Stimulated activated CD8-positive, alpha-beta memory T cell treated with anti-CD3 and anti-CD28 coated beads, Interleukin-12 subunit alpha, Interleukin-12 subunit beta, amount 100 ng/mL, for 24 hours (primary cell): ENCODE measurements around the gene PHETA1.
"Not testable (repeated sequence)": the region's sequence is repeated elsewhere in the genome, so short reads cannot be mapped to it uniquely, and the experiment has no call there.

Source experiments
- DNase-seq: peaks from one replicate; pipeline ENCODE4 v3.0.0-alpha.2; 2020; ENCODE audit errors: extremely low read depth

The PHETA1 gene

DNA sequence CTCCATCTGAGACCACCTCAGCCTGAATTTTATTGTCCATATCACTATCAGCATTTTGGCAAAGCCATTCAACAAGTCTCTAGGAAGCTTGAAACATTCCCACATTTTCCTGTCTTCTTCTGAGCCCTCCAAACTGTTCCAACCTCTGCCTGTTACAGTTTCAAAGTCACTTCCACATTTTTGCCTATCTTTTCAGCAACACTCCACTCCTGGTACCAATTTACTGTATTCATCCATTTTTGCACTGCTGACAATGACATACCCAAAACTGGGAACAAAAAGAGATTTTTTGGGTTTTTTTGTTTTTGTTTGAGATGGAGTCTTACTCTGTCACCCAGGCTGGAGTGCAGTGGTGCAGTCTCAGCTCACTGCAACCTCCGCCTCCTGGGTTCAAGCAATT lies 4.3 kb upstream of the PHETA1 start:
- not testable (repeated sequence) for DNase-seq

DNA sequence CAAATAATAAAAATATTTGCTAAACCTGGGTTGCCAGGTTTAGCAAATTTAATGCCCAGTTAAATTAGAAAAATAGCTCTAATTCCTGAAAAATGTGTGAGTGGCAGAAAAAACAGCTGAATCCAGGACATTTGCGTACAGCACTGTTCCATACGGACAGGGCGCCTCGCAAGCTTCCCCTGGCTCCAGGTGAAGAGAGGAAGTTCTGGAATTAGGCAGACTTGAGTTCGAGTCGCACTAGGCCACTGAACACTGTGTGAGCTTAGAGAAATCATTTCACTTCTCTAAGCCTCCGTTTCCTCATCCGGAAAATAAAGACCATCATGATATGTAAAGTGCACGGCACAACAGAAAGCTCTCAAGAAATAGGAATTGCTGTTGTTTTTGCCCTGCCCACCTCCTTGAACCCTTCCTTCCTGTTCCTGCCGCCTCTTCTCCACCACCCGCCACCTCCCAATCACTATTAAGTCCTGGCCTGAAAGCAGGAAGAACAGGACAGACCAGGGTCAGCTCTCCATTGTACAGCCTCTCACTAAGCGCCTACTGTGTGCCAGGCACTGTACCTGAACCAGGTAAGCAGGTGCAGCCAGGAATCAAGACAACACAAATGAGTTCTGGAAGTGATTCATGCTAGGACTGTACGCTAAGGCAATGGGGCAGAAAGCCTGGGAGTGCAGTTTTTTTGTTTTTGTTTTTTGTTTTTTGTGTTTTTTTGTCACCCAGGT lies 763 bp upstream of the PHETA1 start:
- DNase-seq = no peak

DNA sequence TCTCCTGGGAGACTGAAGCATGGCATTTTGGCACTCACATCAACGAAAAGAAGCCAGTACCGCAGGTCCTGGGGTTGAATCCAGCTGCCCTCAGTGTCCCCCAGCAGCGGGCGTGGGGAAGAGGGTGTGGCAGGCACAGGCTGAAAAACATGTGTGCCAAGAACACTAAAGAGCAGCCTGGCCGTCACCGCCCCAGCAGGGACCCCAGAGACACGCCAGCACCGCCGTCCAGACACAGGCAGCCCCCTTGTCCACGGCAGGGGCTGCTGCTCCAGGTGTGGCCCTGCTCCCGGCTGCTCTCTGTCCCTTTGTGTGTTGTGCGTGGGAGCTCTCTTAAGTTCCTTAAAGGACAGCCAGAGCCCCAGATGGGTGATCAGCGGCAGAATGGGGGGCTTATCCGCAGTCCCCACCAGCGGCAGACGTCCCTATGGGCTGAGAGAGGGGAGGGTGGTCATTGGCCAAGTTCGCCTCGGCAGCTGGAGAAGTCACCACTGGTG lies 556 bp downstream of the PHETA1 start:
- DNase-seq = no peak

DNA sequence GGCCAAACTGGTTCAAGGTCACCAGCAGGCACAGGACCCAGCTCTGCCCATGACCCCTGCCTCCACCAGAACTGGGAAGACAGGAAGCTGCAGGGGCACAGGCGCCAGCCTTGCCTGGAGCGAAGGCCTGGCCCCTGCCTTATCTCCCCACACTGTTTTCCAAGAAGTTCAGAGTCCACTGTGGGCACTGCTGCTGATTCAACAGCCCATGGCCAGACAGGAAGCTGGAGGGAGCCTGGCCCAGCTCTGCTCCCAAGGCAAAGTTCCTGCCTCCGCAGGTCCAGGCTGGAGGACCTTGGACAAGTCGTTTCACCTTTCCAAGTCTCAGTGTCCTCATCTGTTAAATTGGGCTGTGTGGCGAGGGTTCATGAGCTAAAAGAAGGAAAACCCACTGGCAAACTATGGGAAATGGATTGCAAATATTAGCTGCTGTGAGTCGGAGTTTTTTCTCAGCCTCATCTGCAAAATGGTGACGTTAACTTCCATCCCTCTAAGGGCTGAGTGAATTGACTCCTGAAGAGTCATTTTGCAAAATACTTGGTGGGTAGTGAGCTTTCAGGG lies 1.2 kb downstream of the PHETA1 start:
- DNase-seq = no peak

DNA sequence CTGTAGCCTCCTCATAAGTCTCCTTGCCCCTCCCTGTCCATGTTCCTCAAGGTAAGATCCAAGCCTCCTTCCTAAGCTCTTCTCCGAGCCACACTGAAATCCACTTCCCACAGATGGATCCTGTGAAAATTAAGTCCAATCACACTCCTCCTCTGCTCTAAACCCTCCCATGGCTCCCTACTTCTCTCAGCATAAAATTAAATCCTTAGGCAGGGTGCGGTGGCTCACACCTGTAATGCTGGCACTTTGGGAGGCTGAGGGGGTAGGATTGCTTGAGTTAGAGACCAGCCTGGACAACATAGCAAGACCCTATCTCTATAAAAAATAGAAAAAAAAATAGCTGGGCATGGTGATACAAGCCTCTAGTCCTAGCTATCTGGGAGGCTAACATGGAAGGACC lies 2.3 kb downstream of the PHETA1 start:
- no peak for DNase-seq

DNA sequence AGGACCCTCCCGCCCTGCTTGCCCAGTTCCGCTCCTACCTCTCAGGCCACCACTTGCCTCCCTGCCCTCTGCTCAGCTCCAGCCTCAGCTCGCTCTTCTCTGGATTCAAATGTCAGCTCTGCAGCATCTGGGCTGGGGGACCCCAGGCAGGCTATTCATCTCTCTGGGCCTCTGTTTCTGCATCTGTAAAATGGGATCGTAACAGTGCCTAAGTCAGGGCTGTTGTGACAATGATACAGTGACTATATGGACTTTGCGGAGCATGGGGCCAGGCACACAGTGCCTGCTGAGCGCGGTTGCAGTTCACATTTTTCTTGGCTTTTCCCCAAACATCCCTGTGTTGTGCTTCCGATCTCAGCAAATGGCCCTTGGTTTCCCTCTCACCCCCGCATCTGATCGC lies 2.8 kb downstream of the PHETA1 start:
- no peak for DNase-seq

DNA sequence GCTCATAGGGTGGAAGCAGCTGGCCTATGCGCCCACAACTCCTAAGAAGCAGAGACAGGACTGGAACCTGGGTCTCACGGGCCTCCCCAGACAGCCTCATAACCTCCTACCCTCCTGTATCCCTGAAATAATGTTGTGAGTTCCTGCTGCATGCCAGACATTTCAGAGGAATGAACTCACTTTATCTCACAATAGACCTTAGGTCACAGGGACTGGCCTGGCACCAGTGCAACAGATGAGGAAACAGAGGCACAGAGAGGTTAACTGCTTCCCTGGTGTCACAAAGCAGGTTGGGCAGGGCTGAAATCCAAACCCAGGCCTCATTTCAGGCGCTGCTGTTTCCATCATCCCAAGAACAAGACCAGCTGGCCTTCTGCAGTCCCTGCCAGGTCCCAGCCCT lies 5.3 kb downstream of the PHETA1 start:
- DNase-seq = no peak

DNA sequence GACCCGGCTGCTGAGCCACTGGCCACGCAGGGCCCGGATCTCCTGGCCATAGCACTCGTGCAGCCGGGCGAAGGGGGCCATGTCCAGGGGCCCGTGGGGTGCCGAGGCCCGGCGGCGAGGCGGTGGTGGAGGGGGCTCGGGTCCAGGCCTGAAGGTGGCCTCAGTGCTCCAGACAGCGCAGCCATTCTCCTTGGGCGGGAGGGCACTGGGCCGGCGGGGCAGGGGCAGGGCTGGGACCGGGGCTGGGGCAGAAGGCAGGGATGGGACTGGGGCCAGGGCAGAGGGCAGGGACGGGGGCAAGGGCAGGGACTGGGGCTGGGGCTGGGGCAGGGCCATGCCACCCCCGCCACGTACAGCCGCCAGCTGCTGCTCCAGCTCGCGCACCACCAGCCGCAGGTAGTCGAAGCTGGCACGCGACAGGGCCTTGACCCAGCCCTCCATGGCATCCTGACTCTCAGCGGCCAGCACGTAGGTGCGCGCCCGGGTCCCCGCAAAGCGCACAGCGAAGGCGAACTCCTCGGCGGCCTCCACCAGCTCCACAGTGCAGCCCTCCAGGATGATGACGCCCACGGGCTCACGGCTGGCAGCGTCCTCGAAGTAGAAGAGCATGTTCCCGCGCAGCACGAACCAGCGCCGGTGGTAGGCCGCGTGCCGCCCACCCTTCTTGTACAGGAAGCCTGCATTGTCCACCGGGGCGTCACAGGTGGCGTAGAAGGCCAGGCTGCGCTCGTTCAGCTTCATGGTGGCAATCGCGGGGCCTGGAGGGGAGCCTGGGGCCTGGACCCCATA lies 6.0 kb downstream of the PHETA1 start:
- DNase-seq = no peak

DNA sequence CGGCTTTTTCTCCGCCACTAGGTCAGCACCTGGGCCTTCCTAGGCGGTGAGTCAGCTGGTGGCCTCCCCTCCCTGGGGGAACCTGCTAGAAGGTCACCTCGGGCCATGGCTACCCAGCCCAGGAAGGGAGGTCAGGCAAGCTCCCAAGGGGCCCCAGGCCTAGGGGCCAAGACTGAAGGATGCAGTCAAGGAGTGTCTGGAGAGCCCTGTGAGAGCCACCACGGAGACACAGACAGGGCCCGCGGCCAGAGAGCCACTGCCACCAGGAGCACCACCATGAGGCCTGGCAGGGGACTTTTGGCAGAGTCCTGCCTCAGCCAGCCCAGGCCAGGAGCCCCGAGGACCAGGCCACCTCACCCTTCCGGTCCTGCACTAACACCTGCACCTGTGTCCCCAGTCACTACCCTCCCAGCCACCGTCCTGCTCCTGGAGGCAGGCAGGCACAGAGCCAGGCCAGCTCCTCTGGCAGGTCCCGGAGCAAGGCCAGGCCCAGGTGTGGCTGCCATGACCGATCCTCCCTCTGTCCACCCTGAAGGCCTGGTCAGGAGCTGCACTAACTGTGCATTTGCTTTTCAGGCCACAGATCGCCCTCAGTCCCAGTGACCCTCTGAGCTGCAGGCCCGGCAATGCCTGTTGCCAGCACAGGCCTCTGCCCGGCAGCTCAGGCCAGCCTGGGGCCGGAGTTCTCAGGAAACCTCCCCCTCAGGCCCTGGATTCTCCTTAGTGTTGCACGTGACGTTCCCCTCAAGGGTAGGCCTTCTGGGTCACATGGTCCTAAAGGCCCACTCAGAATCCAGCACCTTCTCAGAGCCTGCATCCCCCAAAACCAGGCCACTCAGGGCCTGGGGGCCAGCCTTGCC lies 6.9 kb downstream of the PHETA1 start:
- no peak for DNase-seq

DNA sequence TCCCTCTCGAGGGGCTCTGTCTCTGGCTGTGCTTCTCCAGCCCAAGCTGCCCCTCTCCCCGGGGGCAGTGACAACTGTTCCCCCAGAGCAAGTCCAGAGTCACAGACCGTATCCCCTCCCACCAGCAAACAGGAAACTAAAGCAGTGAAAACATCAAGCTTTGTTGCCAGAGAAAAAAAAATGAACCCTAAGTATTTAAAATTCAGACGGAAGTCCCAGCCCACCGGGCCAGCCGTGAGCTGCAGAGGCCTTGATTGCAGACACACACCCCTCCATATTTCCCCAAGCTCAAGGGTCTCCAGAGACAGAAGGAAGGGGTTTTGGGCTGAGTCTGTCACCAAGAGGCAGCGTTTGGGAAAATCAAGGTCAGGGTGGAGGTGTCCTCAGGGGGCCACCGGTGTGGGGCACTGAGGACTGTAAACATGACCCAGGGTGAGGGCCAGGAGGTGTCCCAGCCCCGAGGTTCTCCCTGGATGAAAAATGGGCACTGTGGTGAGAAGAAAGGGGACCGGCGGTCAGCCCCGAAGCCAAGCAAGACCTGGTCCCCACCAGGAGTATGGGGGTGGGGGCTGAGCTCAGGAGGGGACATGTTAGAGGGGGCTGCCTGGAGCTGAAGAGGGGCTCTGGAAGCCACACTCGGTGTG lies 7.7 kb downstream of the PHETA1 start:
- DNase-seq = no peak

DNA sequence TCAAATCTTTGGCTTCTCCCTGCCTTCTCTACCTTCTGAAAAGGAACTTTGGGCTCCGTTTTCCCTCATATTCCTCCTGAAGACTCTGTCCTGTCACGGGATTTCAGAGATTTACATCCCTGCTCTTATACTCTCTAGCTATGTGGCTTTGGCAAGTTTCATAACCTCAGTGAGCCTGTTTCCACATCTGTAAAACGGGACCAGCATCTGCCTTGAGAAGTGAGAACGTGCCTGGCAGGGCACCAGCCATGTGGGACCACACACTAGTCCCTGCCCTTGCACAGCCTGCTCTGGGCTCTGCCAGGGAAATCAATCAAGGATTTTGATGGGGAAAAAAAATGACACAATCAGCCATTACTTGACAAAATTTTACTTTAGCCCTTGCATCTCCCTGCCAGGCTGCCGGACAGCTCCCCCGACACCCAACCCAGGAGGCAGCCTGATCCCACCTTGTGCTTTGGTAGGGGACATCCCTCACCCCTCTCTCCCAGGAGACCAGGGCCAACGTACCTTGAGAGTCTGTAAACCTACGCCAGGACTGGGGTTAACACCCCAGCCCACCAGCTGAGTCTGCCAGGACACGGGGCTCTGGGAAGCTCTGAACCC lies 8.5 kb downstream of the PHETA1 start:
- no peak for DNase-seq

DNA sequence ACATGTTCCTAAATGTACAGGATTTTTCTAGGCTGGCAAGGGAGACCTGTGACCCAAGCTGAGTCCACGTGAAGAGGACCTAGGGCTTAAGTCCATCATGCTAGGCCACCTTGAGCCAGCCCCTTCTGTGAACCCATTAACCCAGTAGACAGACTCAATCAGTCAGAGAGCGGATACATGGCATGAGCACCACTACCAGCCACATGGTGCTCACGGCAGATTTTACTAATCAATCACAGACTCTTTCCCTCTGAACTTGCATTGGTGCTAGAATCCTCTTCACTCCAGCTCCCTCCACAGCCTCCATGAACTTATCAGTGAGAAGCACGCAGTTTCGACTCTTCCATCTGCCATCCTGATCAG lies 9.0 kb downstream of the PHETA1 start:
- no peak for DNase-seq

DNA sequence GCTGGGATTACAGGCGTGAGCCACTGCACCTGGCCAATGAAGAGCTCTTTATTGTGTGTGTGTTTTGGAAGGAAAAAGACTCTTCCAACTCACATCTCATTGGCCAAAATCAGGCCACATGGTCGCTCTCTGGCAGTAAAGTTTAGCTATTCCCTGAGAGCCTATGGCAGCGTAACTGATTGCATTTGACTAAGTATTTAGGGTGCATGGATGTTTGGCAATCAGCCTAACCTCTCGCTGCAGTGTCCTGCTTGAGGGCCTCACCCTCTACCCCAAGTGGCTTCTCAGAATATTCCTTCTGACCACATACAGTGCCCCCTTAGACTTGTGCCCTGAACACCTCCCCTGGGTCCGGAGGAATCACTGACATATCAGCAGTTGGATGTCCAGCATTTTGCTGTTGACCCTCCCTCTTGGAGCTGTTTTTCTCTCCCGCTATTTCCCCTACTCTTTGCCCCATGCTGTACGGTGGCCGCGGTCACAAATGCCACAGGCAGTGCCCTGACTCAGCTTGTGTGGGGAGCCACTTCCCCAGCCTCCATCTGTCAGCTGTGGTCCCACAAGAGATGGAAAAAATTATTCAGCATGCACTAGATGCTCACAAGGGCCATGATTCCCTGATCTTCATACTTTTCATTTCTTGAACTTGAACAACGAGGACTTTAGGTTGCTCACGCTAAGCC lies 9.5 kb downstream of the PHETA1 start:
- DNase-seq = no peak

DNA sequence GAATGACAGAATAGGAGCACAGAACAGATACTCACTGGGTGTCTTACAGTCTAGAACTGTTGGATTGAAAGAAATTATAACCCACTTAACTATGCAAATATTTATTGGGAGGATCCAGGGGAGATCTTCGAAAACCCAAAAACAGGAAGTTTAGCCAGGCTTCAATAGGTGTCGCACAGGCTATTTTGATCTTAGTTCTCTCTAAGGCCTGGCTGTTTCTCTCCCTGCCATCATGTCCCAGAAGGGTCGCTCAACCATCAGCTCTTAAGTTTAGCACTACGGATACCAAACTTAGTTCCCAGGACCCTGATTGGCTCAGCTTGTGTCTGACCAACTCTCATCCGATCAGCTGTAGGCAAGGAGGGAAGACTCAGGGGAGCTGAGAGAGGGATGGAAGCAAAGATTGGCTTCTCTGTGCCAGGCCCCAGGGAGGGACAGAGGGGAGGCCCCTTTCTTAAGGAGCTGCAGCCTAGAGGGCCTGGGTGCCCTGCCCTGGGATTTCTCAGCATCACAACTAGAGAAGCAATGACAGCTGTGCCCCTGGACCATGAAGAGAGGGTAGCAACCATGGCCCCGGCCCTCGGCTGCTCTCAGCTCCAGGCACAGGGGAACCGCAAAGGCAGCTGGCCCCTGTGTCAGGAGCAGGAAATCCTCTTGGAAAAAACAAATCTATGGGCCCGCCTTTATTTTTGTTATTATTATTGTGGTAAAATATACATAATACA lies 13.5 kb downstream of the PHETA1 start:
- DNase-seq = no peak

DNA sequence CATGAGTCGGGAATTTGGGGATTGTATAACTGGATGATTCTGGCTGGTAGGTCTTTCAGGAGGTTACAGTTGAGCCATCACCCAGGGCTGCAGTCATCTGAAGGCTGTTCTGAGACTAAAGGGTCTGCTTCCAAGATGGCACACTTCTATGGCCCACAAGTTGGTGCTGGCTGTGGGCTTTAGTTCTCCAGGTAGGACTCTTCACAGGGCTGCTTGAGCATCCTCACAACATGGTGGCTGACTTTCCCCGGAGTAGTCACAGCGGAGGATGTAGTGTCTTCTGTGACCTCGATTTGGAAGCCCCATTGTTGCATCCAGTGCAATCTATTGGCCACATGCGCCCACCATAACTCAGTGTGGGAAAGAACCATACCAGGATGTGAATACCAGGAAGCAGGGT lies 14.4 kb downstream of the PHETA1 start:
- no peak for DNase-seq

DNA sequence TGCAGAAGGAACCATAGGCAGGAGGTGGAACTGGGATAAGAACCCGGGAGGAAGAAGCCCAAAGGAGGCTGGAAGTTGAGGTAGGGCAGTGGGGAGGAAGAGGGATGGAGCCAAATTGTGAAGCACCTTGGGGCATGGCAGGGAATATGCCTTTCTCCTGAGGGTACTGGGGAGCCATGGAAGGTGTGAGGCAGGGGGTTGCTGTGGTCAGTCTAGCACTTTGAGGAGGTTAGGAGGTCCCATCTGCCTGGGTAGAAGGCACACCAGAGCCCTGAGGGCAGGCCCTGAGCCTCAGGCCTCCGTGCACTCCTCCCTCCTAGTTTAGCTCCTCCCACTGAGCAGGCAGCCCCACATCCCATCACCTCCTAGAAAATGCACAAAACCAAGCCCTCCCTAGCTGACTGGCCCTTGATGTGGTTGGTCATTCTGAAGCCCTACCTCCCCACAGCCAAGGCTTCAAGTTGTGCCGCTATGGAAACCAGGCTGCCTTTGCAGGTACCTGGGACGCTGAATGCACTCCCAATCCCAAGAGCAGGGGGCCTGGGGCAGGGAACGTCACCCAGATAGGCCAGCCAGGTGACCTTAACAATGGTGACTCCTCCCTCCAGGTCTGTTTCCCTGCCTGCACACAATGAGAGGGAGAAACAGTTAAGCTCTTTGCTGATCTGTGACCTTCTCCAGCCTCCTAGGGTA lies 15.1 kb downstream of the PHETA1 start:
- no peak for DNase-seq

DNA sequence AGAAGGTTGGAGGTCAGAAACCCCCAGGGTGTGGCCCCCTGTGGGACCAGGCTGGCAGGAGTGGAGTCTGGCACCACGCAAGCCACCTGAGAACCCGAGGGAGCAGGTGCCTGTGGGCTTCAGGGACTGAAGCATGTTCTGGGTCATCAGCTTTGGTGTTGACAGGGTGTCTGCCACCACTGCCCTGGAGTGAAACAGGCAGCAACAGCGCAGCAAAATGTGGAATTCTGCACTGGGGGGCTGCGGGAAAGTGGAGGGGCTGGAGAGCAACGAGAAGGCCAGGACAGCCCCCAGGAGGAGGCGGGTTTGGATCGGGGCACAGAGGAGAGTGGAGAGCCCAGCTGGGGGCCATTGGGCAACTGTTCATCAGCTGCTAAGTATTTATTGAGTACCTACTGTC lies 15.9 kb downstream of the PHETA1 start:
- DNase-seq = no peak

DNA sequence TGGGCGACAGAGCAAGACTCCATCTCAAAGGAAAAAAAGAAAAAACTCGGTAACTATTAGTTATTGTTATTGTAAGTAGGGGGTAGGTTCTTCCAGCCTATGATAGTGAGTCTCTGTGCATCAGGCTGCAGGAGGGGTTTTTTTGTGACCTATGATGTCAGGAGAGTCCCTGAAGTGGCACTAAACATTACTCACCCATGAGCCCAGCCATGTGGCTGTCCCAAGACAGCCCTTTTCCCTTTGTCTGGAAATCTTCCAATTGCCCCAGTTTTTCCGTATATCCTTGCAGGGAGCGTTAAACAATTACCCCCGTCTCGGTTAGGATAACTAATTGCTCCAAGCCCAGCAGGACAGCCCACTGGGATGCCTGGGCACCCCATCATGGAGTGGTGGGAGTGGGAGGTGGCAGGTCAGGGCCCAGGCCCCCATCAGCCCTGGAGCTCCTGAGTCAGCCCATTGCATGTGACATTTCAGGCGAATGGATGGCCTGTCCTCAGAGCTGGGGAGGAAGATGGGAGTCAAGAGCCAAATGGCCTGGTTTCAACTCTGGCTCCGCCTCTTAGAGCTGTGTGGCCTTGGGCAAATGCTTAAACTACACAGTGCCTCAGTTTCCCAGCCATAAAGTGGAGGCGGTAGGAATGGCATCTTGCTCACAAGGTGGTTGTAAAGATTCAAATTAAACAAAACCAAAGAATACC lies 16.4 kb downstream of the PHETA1 start:
- DNase-seq = no peak

DNA sequence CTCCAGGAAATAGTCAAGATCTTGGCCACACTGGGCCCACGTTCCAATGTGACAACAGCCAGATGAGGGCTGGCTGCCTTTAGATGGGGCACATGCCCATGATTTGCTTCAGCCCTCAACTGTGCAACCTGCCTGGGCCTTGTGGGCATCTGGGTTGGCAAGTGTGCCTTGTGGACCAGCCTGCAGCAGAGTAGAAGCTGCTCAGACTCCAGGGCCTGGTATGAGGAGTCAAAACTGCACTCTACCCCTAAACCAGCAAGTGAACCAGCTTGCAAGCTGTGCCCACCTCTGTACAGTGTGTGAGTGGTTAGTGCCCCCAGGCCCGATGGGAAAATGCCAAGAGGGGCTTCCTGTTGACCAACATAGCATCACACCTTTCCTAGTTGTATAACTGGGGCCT lies 17.9 kb downstream of the PHETA1 start:
- no peak for DNase-seq
